Activated B cell treated with CpG ODN at 0.5 μM for 24 hours (primary cell): ENCODE data around the gene UBA5. TPM values are rescaled to one million over a fixed set of nuclear protein-coding genes. Genes with fewer than 3 reads are reported as not detected.

Experiments used
- ATAC-seq: fragments of 200-7000 bp; cut with Tn5 transposase; one replicate; pipeline ENCODE4 v1.10.0; 2021; ENCODE audit warnings: low read depth, mild to moderate bottlenecking, moderate library complexity
- CTCF ChIA-PET: fragments of 350-600 bp; sonication (Branson Sonifier 250); formaldehyde crosslinking; loops from one replicate; lab custom pipeline; 2021; ENCODE audit warnings: antibody characterized with exemption; lab: Charles Lee
- POLR2A ChIA-PET: fragments of 350-600 bp; sonication (Branson Sonifier 250); formaldehyde crosslinking; loops from one replicate; lab custom pipeline; 2021; ENCODE audit warnings: antibody characterized with exemption; lab: Charles Lee
- DNase-seq: peaks from one replicate; pipeline ENCODE4 v3.0.0; 2022
- H3K27ac Mint-ChIP-seq: one replicate; pipeline ENCODE4 v1.8.0; 2020; ENCODE audit warnings: mixed read lengths
- H3K27me3 Mint-ChIP-seq: one replicate; pipeline ENCODE4 v1.8.0; 2021; ENCODE audit warnings: mixed read lengths
- H3K36me3 Mint-ChIP-seq: one replicate; pipeline ENCODE4 v1.8.0; 2021; ENCODE audit warnings: low read depth, mixed read lengths
- H3K4me1 Mint-ChIP-seq: one replicate; pipeline ENCODE4 v1.8.0; 2021; ENCODE audit warnings: mixed read lengths
- H3K4me3 Mint-ChIP-seq: one replicate; pipeline ENCODE4 v1.8.0; 2020; ENCODE audit warnings: mild to moderate bottlenecking, mixed read lengths
- H3K9me3 Mint-ChIP-seq: one replicate; pipeline ENCODE4 v1.8.0; 2020; ENCODE audit warnings: mixed read lengths
- CTCF ChIP-seq: fragments of 200-600 bp; IDR thresholded peaks from one replicate; pipeline ENCODE4 v1.8.0; 2022; ENCODE audit warnings: antibody characterized with exemption, mild to moderate bottlenecking
- intact Hi-C: fragments of 100-400 bp; cut with micrococcal nuclease; formaldehyde crosslinking; loops from one replicate; pipeline ENCODE4 v1.15.1; 2024
- total RNA-seq: library from RNA; stranded (reverse); gene quantifications from 2 replicates; pipeline ENCODE4 v1.2.3, GENCODE V29; 2022

UBA5 gene
- total RNA-seq, 1 donor from 2014 or later = 34.3 TPM

- Mint-ChIP-seq H3K36me3 (peaks cover 37% of the 10 kb centered on the region), H3K4me1 (peaks cover 6% of the 10 kb centered on the region), H3K4me3 (no peak overlapping the region), H3K27me3 (no peaks in the 10 kb centered on the region), H3K9me3 (no peaks in the 10 kb centered on the region), H3K27ac (no peak overlapping the region)
- ATAC-seq (no peak), DNase-seq (no peak)
- CTCF ChIA-PET = no interaction called here
- intact Hi-C loops = no loop called here
- POLR2A ChIA-PET = no interaction called here
- no peak for TF ChIP-seq CTCF
Observed at GRCh38 chr3:132622761-132623160, 37.4 kb upstream of the UBA5 start.

- H3K4me3 Mint-ChIP-seq = no peak overlapping the region
- TF ChIP-seq CTCF = no peak
- H3K27ac Mint-ChIP-seq = no peak overlapping the region
- no peaks in the 10 kb centered on the region for H3K27me3 Mint-ChIP-seq
- ChIA-PET CTCF (interaction anchor here (0.6 kb wide), 1 partner anchor 798 kb away, joined by 3 read pairs; no protein-coding TSS in a partner anchor), POLR2A (no interaction called here)
- no peak for ATAC-seq
- H3K9me3 Mint-ChIP-seq = no peaks in the 10 kb centered on the region
- peaks cover 43% of the 10 kb centered on the region for H3K36me3 Mint-ChIP-seq
- peaks cover 6% of the 10 kb centered on the region for H3K4me1 Mint-ChIP-seq
- no peak for DNase-seq
- intact Hi-C loops = no loop called here
Observed at GRCh38 chr3:132623646-132624045, 36.5 kb upstream of the UBA5 start.

GRCh38 chr3:132624790-132625189 is 35.3 kb upstream of the UBA5 start:
- Mint-ChIP-seq H3K9me3 (no peaks in the 10 kb centered on the region), H3K27ac (no peak overlapping the region), H3K36me3 (peaks cover 47% of the 10 kb centered on the region), H3K4me1 (peaks cover 6% of the 10 kb centered on the region), H3K4me3 (no peak overlapping the region), H3K27me3 (no peaks in the 10 kb centered on the region)
- ChIA-PET CTCF (no interaction called here), POLR2A (no interaction called here)
- TF ChIP-seq CTCF = no peak
- DNase-seq = no peak
- intact Hi-C loops = no loop called here
- ATAC-seq = no peak

GRCh38 chr3:132625613-132626012 is 34.5 kb upstream of the UBA5 start:
- Mint-ChIP-seq H3K4me1 (peaks cover 6% of the 10 kb centered on the region), H3K4me3 (no peak overlapping the region), H3K27ac (no peak overlapping the region), H3K9me3 (no peaks in the 10 kb centered on the region), H3K36me3 (peaks cover 48% of the 10 kb centered on the region), H3K27me3 (no peaks in the 10 kb centered on the region)
- no peak for TF ChIP-seq CTCF
- intact Hi-C loops = no loop called here
- CTCF ChIA-PET = no interaction called here
- DNase-seq (no peak), ATAC-seq (no peak)
- POLR2A ChIA-PET = no interaction called here

- no peak for DNase-seq
- no peaks in the 10 kb centered on the region for H3K9me3 Mint-ChIP-seq
- H3K27ac Mint-ChIP-seq = no peak overlapping the region
- POLR2A ChIA-PET = no interaction called here
- ATAC-seq = no peak
- H3K27me3 Mint-ChIP-seq = no peaks in the 10 kb centered on the region
- H3K36me3 Mint-ChIP-seq = peaks cover 39% of the 10 kb centered on the region
- TF ChIP-seq CTCF = no peak
- peaks cover 6% of the 10 kb centered on the region for H3K4me1 Mint-ChIP-seq
- intact Hi-C loops = no loop called here
- no peak overlapping the region for H3K4me3 Mint-ChIP-seq
- CTCF ChIA-PET = no interaction called here
Observed at GRCh38 chr3:132626955-132627354, 33.2 kb upstream of the UBA5 start.
